ENCODE results near the gene SDCBP2.

DNA sequence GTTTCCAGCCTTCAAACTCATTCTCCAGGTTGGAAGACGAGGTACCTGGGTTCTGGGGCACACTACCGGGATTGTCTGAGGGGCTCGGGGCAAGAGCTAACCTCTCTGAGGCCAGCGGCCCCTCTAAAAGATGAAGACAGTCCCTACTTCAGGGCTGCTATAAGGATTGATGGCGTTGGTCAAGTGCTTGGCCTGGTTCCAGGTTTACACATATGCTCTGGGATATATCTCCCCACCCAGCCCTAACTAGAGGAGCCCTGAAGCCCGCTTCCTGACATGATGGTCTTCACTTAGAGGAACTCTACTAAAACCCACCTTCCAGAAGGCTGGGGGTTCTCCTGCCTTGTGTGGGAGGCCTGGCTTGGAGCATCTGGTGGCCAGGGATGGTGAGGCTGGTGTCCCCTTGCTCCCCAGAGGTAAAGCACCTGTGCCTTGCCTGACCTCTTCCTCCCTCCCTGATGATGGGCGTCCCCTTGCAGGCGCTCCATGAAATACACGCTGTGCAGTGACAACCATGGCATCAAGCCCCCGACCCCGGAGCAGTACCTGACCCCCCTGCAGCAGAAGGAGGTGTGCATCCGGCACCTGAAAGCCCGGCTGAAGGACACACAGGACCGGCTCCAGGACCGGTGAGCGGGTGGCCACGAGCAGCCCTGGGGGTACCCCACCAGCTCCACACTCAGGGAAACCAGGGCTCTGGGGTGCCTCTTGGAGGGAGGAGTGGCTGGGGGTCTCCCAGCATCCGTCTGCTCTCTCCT, 28.7 kb downstream of the SDCBP2 start:
- no peak for TF ChIP-seq CTCF (IDR thresholded peaks at IDR 0.05; ENCODE audit: low read depth, low read length, missing input control)
- no peak for TF ChIP-seq HNF4G (IDR thresholded peaks at IDR 0.05)
- TF ChIP-seq, protein P1, sequence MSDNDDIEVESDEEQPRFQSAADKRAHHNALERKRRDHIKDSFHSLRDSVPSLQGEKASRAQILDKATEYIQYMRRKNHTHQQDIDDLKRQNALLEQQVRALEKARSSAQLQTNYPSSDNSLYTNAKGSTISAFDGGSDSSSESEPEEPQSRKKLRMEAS (IDR thresholded peaks at IDR 0.05), result no peak
- TF ChIP-seq, protein P2, sequence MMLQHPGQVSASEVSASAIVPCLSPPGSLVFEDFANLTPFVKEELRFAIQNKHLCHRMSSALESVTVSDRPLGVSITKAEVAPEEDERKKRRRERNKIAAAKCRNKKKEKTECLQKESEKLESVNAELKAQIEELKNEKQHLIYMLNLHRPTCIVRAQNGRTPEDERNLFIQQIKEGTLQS (IDR thresholded peaks at IDR 0.05), result no peak
- no peak for TF ChIP-seq YY1 (IDR thresholded peaks at IDR 0.05)
- no peak for TF ChIP-seq JUND (IDR thresholded peaks at IDR 0.05)
- no peak for TF ChIP-seq RAD21 (IDR thresholded peaks at IDR 0.05)
- TF ChIP-seq FOXA1 (IDR thresholded peaks at IDR 0.05), result no peak
- TF ChIP-seq EGR1 (IDR thresholded peaks at IDR 0.05; ENCODE audit: low read depth in 2 of 2), result no peak
- no peak for TF ChIP-seq TAF1 (conservative IDR thresholded peaks at IDR 0.05)
- TF ChIP-seq SP1 (IDR thresholded peaks at IDR 0.05), result no peak
- TF ChIP-seq REST (IDR thresholded peaks at IDR 0.05), result no peak
- TF ChIP-seq, protein P3, sequence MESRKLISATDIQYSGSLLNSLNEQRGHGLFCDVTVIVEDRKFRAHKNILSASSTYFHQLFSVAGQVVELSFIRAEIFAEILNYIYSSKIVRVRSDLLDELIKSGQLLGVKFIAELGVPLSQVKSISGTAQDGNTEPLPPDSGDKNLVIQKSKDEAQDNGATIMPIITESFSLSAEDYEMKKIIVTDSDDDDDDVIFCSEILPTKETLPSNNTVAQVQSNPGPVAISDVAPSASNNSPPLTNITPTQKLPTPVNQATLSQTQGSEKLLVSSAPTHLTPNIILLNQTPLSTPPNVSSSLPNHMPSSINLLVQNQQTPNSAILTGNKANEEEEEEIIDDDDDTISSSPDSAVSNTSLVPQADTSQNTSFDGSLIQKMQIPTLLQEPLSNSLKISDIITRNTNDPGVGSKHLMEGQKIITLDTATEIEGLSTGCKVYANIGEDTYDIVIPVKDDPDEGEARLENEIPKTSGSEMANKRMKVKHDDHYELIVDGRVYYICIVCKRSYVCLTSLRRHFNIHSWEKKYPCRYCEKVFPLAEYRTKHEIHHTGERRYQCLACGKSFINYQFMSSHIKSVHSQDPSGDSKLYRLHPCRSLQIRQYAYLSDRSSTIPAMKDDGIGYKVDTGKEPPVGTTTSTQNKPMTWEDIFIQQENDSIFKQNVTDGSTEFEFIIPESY (IDR thresholded peaks at IDR 0.05), result no peak
